Sigmoid colon (tissue), 4 donors: ENCODE results near the gene SMIM23.

Experiments
- EP300 ChIP-seq, 4 donors: sonication (generic); formaldehyde crosslinking; IDR thresholded peaks; one replicate each; pipeline ENCODE4 v1.6.1; 2017; ENCODE audit warnings: antibody characterized with exemption in 4 of 4
- POLR2A ChIP-seq, 2 donors: fragments of 450-650 bp; IDR thresholded peaks; one replicate each; pipeline ENCODE4 v1.6.1; 2016; ENCODE audit warnings: antibody characterized with exemption in 2 of 2, mild to moderate bottlenecking in 2 of 2, moderate library complexity in 2 of 2
- TF ChIP-seq, protein P1 (sequence below), 4 experiments: fragments of 450-650 bp in 3 of 4; fragments of 200-600 bp in 1 of 4; IDR thresholded peaks; one replicate each; pipeline ENCODE4 v1.5.1; 2016 to 2019; ENCODE audit warnings: antibody characterized with exemption in 4 of 4, mild to moderate bottlenecking in 3 of 4, moderate library complexity in 2 of 4

DNA sequence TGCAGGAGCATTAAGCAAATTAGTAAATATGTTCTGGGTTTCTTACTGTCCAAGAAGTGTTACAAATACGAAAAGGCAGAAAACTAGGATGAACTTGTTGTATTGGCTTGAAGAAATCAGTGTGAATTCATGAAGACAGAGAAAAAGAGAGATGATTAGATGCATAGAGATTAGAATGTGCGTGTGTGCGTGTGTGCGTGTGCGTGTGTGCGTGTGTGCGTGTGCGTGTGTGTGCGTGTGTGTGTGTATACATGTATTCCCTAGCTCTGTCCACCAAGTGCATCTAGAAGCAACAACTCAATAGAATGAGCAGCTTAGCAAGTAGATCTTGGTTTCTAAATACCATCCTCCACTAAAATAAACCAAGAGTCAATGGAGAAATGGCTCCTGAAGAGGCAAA lies 41.5 kb downstream of the SMIM23 start:
- TF ChIP-seq, protein P1, sequence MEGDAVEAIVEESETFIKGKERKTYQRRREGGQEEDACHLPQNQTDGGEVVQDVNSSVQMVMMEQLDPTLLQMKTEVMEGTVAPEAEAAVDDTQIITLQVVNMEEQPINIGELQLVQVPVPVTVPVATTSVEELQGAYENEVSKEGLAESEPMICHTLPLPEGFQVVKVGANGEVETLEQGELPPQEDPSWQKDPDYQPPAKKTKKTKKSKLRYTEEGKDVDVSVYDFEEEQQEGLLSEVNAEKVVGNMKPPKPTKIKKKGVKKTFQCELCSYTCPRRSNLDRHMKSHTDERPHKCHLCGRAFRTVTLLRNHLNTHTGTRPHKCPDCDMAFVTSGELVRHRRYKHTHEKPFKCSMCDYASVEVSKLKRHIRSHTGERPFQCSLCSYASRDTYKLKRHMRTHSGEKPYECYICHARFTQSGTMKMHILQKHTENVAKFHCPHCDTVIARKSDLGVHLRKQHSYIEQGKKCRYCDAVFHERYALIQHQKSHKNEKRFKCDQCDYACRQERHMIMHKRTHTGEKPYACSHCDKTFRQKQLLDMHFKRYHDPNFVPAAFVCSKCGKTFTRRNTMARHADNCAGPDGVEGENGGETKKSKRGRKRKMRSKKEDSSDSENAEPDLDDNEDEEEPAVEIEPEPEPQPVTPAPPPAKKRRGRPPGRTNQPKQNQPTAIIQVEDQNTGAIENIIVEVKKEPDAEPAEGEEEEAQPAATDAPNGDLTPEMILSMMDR (IDR thresholded peaks at IDR 0.05) = no peak
- TF ChIP-seq POLR2A (IDR thresholded peaks at IDR 0.05) (no peak), EP300 (IDR thresholded peaks at IDR 0.05) (no peak)
